ENCODE results near the gene EXOC7.

DNA sequence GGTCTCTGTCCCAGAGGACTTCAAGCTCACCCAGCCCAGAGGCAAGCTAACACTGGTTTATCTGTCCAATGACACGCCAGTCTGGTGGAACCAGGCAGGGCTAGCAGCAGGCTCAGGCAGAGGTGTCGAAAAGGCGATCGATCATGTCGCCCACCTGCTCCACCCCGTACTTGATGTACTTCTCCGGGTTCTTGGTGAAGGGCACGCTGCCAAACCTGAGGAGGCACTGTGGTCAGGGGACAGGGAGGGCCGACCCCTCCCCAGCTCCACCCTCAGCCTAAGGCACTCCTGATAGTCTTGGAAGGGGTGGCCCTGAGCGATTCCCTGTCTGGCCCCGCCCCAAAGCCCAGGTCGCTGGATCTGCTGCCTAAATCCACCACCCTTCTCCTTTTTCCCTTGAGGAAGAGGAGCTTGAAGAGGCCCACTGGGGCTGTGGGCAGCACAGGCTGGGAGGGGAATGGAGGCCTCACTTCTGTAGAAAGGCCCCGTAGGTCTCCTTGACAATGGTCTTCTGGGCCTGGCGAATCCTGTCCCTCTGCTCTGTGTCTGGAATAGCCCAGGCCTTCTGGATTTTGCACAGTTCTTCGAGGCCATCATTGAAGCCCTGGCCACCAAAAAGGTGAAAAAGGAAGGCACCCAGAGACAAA, 19.9 kb downstream of the EXOC7 start:
- TF ChIP-seq, protein P1, sequence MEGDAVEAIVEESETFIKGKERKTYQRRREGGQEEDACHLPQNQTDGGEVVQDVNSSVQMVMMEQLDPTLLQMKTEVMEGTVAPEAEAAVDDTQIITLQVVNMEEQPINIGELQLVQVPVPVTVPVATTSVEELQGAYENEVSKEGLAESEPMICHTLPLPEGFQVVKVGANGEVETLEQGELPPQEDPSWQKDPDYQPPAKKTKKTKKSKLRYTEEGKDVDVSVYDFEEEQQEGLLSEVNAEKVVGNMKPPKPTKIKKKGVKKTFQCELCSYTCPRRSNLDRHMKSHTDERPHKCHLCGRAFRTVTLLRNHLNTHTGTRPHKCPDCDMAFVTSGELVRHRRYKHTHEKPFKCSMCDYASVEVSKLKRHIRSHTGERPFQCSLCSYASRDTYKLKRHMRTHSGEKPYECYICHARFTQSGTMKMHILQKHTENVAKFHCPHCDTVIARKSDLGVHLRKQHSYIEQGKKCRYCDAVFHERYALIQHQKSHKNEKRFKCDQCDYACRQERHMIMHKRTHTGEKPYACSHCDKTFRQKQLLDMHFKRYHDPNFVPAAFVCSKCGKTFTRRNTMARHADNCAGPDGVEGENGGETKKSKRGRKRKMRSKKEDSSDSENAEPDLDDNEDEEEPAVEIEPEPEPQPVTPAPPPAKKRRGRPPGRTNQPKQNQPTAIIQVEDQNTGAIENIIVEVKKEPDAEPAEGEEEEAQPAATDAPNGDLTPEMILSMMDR (IDR thresholded peaks at IDR 0.05; ENCODE audit: insufficient read depth, low read depth, low read length) = no peak
- TF ChIP-seq EZH2 (IDR thresholded peaks at IDR 0.05; ENCODE audit: insufficient read depth, low read length) = no peak
